ENCODE measurements around the gene THRB.

Gene THRB

DNA sequence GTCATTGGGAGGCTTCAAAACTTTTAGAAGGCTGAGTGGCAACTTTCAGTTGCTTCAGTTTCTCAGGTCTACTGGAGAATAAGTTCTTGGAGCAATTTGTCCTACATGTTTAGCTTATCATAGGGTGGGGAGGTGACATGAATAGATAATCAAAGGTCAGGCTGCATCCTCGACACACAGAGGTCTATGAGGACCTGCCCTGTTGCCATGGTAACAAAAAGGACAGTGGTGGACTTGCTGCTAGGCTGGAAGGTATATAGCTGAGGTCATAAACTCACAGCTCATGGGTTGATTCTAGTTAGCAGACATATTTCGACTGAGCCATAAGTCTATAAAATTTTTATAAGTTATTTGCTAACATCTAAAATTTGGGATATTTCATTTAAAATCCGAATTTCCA is 267.0 kb downstream of the THRB start:
- Histone ChIP-seq H3K27me3 (ENCODE audit: control insufficient read depth in 1 of 2, insufficient read depth in 2 of 2, low read length in 2 of 2) (no peaks in the 10 kb centered on the region), H3K9me3 (ENCODE audit: control insufficient read depth in 1 of 2, low read length in 2 of 2) (no peaks in the 10 kb centered on the region), H3K4me1 (ENCODE audit: control insufficient read depth in 1 of 2, insufficient read depth in 2 of 2, low read length in 2 of 2) (no peaks in the 10 kb centered on the region), H3K36me3 (ENCODE audit: control insufficient read depth in 1 of 2, insufficient read depth in 2 of 2, low read length in 2 of 2) (no peaks in the 10 kb centered on the region), H3K4me3 (ENCODE audit: low read depth in 1 of 2, low read length in 2 of 2) (no peak overlapping the region), H3K27ac (ENCODE audit: low read depth, low read length) (no peak overlapping the region), H3K9ac (ENCODE audit: low read depth in 1 of 2, low read length in 2 of 2) (no peak overlapping the region)

DNA sequence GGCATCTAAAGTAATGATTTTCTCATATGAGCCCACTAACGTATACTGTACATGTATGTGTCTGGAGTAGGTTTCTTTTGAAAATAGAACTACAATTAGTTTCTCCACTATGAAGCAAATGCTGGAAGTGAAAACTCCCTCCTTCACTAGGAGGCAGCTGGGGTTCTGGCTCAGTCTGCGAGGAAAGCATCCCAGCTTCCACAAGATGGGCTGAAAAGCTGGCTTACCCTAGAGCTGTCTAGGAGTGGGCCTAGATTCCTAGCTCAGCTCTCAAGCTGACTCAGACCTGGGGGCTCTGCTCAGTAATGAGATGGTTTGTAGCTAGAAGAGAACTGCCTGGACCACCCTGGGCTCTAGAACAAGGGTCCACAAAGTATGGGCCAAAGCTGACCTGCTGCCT is 268.3 kb downstream of the THRB start:
- no peak overlapping the region for H3K4me3 ChIP-seq (ENCODE audit: low read depth in 1 of 2, low read length in 2 of 2)
- no peak overlapping the region for H3K27ac ChIP-seq (ENCODE audit: low read depth, low read length)
- H3K9me3 ChIP-seq (ENCODE audit: control insufficient read depth in 1 of 2, low read length in 2 of 2): no peaks in the 10 kb centered on the region
- H3K9ac ChIP-seq (ENCODE audit: low read depth in 1 of 2, low read length in 2 of 2): no peak overlapping the region
- H3K36me3 ChIP-seq (ENCODE audit: control insufficient read depth in 1 of 2, insufficient read depth in 2 of 2, low read length in 2 of 2): no peaks in the 10 kb centered on the region
- H3K4me1 ChIP-seq (ENCODE audit: control insufficient read depth in 1 of 2, insufficient read depth in 2 of 2, low read length in 2 of 2): no peaks in the 10 kb centered on the region
- H3K27me3 ChIP-seq (ENCODE audit: control insufficient read depth in 1 of 2, insufficient read depth in 2 of 2, low read length in 2 of 2): no peaks in the 10 kb centered on the region

DNA sequence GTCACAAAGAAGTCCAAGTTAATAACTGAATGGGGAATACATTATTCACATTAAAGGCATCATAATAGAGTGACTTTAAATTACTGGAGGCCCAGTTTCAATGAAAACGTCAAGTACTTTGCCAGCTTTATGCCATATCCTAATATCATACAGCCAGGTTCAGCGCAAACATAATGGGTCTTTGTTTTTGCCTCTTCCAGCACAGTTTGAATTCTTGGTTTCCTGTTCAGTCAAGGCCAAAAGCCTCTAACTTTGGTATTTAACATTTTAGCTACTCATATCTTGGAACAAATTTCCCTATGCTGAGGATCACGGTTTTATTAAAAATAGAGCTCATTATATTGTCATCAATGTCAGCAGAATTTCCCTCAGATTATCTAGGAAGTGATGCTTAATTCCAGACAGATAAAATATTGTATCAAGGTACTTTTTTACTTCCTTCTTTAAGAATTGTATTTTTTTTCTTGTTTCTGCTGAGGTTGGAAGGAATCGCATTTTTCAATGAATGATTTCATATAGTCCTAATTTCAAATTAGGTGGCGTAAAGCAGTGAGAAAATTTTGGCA is 269.2 kb downstream of the THRB start:
- H3K9ac ChIP-seq (ENCODE audit: low read depth in 1 of 2, low read length in 2 of 2): no peak overlapping the region
- H3K9me3 ChIP-seq (ENCODE audit: control insufficient read depth in 1 of 2, low read length in 2 of 2): no peaks in the 10 kb centered on the region
- no peak overlapping the region for H3K4me3 ChIP-seq (ENCODE audit: low read depth in 1 of 2, low read length in 2 of 2)
- H3K4me1 ChIP-seq (ENCODE audit: control insufficient read depth in 1 of 2, insufficient read depth in 2 of 2, low read length in 2 of 2): no peaks in the 10 kb centered on the region
- H3K36me3 ChIP-seq (ENCODE audit: control insufficient read depth in 1 of 2, insufficient read depth in 2 of 2, low read length in 2 of 2): no peaks in the 10 kb centered on the region
- no peak overlapping the region for H3K27ac ChIP-seq (ENCODE audit: low read depth, low read length)
- no peaks in the 10 kb centered on the region for H3K27me3 ChIP-seq (ENCODE audit: control insufficient read depth in 1 of 2, insufficient read depth in 2 of 2, low read length in 2 of 2)

DNA sequence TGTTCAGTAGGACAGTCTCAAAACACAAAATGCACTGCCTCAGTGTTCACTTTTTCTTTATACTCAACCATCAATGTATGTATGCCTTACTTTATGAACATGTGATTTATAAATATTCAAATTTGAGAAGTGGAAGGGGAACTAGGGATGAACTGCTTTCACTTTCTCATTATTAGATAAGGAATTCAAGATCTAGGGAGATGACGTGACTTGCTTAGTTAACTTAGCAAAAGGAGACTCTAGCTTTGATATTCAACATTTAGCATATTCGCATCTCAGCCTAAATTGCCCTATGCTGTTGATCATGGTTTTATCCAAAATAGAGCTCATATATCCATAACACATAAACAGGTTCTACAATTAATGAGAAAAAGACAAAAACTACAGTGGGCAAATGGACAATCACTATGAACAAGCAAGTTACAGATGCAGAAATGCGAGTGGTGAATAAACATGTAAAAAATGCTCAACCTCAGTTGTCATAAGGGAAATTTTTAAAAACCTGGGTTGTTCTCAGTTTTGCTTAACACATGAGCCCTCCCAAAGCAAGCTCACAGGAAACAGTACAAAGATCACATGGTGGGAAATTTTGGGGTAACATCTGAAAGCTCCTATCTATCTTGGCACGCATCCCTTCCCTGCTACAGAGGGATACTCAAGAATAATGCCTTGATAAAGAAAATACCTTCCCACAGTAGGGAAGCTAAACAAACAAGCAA is 269.8 kb downstream of the THRB start:
- Histone ChIP-seq H3K27ac (ENCODE audit: low read depth, low read length) (no peak overlapping the region), H3K4me3 (ENCODE audit: low read depth in 1 of 2, low read length in 2 of 2) (no peak overlapping the region), H3K9ac (ENCODE audit: low read depth in 1 of 2, low read length in 2 of 2) (no peak overlapping the region), H3K9me3 (ENCODE audit: control insufficient read depth in 1 of 2, low read length in 2 of 2) (no peaks in the 10 kb centered on the region), H3K4me1 (ENCODE audit: control insufficient read depth in 1 of 2, insufficient read depth in 2 of 2, low read length in 2 of 2) (no peaks in the 10 kb centered on the region), H3K36me3 (ENCODE audit: control insufficient read depth in 1 of 2, insufficient read depth in 2 of 2, low read length in 2 of 2) (no peaks in the 10 kb centered on the region), H3K27me3 (ENCODE audit: control insufficient read depth in 1 of 2, insufficient read depth in 2 of 2, low read length in 2 of 2) (no peaks in the 10 kb centered on the region)

DNA sequence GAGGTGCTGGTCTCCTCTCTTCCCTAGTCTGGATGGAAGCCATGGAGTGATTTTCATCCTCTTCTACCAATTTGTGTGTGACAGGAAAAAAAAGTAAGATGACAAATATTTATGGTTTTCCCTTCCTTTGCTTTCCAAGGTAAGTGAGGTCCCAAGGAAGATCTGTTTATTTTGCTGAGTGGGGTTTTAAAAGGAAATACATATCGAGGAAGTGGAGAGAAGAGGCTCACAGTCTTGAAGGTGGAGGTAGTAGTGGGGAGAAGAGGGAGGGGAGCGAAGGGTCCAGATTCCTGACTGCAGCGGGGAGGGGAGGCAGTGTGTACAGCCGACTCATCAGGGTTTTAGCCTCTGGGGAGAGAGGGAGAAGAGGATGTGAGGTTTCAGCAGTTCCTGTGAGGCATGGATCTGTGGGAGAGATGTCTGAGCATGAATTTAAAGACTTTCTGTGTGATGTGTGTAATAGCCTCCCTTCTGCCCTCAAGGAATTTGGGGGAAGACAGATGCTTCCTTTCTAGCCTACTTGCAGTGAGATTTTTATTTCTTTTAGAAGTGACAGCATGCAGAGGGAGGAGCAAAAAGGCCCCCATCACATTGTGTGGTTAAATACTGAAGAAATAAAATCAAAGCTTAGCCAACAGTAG is 272.4 kb downstream of the THRB start:
- Histone ChIP-seq H3K4me3 (ENCODE audit: low read depth in 1 of 2, low read length in 2 of 2) (no peak overlapping the region), H3K9ac (ENCODE audit: low read depth in 1 of 2, low read length in 2 of 2) (no peak overlapping the region), H3K9me3 (ENCODE audit: control insufficient read depth in 1 of 2, low read length in 2 of 2) (no peaks in the 10 kb centered on the region), H3K27ac (ENCODE audit: low read depth, low read length) (no peak overlapping the region), H3K4me1 (ENCODE audit: control insufficient read depth in 1 of 2, insufficient read depth in 2 of 2, low read length in 2 of 2) (no peaks in the 10 kb centered on the region), H3K36me3 (ENCODE audit: control insufficient read depth in 1 of 2, insufficient read depth in 2 of 2, low read length in 2 of 2) (no peaks in the 10 kb centered on the region), H3K27me3 (ENCODE audit: control insufficient read depth in 1 of 2, insufficient read depth in 2 of 2, low read length in 2 of 2) (no peaks in the 10 kb centered on the region)

DNA sequence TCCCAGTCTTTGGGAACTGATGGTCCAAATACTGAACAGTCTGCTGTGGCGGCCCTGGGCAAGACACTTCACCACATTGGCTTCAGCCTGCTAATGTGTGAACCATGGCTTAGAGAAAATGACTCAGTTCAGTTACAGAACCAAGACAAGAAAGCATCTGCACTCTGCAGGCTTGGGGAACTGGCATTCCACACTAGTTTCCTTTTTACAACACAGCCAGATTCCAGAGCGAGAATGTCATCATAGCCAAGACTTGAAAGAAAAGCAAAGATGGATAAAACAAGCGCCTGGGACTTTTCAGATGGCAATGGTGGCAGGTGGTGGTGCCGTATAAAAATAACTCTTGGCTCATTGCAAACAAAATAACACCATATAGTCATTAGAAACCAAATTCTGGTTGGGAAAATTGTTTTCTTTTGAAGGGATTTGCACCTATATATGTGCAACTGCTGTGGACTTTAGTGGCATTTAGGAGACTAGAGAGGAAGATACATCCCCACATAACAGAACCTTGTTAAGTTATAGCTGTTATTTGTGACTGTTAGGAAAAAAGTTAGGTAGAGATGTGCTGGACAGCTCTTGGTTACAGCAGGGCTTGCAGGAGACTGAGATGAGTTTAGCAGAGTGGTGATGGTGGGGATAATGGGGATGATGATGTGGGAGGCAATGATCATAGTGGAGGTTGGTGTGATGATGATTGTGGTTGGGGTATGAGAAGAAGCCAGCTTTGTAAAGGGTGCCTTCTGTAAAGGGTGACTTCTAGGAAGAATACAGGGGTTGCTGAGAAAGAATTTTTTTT is 273.6 kb downstream of the THRB start:
- Histone ChIP-seq H3K4me3 (ENCODE audit: low read depth in 1 of 2, low read length in 2 of 2) (no peak overlapping the region), H3K9ac (ENCODE audit: low read depth in 1 of 2, low read length in 2 of 2) (no peak overlapping the region), H3K9me3 (ENCODE audit: control insufficient read depth in 1 of 2, low read length in 2 of 2) (no peaks in the 10 kb centered on the region), H3K27me3 (ENCODE audit: control insufficient read depth in 1 of 2, insufficient read depth in 2 of 2, low read length in 2 of 2) (no peaks in the 10 kb centered on the region), H3K36me3 (ENCODE audit: control insufficient read depth in 1 of 2, insufficient read depth in 2 of 2, low read length in 2 of 2) (no peaks in the 10 kb centered on the region), H3K27ac (ENCODE audit: low read depth, low read length) (no peak overlapping the region), H3K4me1 (ENCODE audit: control insufficient read depth in 1 of 2, insufficient read depth in 2 of 2, low read length in 2 of 2) (no peaks in the 10 kb centered on the region)

DNA sequence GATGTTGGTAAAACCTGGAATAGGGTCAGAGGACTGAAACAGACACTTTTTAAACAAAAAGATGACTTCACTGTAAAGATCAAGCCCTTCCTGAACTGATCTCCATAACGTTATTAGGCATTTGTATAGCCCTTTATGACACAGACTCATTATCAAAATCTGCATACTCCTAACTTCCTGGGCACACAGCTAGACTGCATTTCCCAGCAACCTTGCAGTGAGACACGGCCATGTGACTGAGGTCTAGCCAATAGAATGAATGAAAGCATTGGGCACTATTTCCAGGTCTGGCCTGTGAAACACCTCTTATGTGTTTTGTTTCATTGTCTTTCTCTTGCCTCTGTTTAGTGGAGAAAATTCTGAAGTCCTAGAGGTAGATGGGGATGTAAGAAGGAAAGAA is 279.1 kb downstream of the THRB start:
- no peak overlapping the region for H3K27ac ChIP-seq (ENCODE audit: low read depth, low read length)
- H3K4me1 ChIP-seq (ENCODE audit: control insufficient read depth in 1 of 2, insufficient read depth in 2 of 2, low read length in 2 of 2): no peaks in the 10 kb centered on the region
- no peaks in the 10 kb centered on the region for H3K27me3 ChIP-seq (ENCODE audit: control insufficient read depth in 1 of 2, insufficient read depth in 2 of 2, low read length in 2 of 2)
- no peaks in the 10 kb centered on the region for H3K36me3 ChIP-seq (ENCODE audit: control insufficient read depth in 1 of 2, insufficient read depth in 2 of 2, low read length in 2 of 2)
- no peak overlapping the region for H3K4me3 ChIP-seq (ENCODE audit: low read depth in 1 of 2, low read length in 2 of 2)
- H3K9ac ChIP-seq (ENCODE audit: low read depth in 1 of 2, low read length in 2 of 2): no peak overlapping the region
- H3K9me3 ChIP-seq (ENCODE audit: control insufficient read depth in 1 of 2, low read length in 2 of 2): no peaks in the 10 kb centered on the region

DNA sequence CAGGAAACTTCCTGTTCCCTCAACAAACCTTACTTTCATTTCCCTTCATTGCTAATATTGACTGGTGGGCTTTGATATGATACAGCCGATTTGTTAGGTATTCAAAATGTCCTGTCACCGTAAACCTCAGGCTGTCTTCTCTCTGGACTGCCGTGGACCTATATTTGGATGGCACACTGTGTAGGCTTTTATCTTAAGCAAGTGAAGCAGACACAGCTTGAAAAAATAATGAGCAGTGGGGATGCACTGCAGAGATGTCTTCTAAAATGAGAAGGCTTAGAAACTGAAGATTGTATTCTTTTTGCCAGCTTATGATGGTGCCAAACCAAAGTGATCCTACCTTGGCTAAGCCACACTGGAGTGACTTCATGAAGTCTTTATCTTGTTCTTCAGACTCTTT is 283.3 kb downstream of the THRB start:
- no peaks in the 10 kb centered on the region for H3K4me1 ChIP-seq (ENCODE audit: control insufficient read depth in 1 of 2, insufficient read depth in 2 of 2, low read length in 2 of 2)
- no peaks in the 10 kb centered on the region for H3K9me3 ChIP-seq (ENCODE audit: control insufficient read depth in 1 of 2, low read length in 2 of 2)
- H3K36me3 ChIP-seq (ENCODE audit: control insufficient read depth in 1 of 2, insufficient read depth in 2 of 2, low read length in 2 of 2): no peaks in the 10 kb centered on the region
- no peak overlapping the region for H3K4me3 ChIP-seq (ENCODE audit: low read depth in 1 of 2, low read length in 2 of 2)
- no peaks in the 10 kb centered on the region for H3K27me3 ChIP-seq (ENCODE audit: control insufficient read depth in 1 of 2, insufficient read depth in 2 of 2, low read length in 2 of 2)
- no peak overlapping the region for H3K27ac ChIP-seq (ENCODE audit: low read depth, low read length)
- H3K9ac ChIP-seq (ENCODE audit: low read depth in 1 of 2, low read length in 2 of 2): no peak overlapping the region

DNA sequence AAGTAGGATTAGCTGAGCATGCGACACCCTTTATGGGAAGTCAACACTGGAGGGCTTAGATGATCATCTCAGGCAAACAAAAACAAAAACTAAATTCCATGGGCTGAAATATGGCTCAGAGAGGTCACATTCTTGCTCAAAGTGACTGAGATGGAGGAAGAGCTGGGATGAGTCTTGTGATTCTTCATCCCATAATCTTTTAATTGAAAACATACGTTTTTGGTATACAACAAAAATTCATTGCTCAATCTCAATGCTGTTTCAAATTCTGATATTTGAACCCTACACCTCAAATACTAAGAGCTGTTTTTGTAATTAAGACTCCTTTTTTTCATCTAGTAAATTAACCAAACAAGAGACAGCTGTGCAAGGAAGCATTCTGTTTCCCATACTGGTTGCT is 292.6 kb downstream of the THRB start:
- Histone ChIP-seq H3K27me3 (ENCODE audit: control insufficient read depth in 1 of 2, insufficient read depth in 2 of 2, low read length in 2 of 2) (no peaks in the 10 kb centered on the region), H3K27ac (ENCODE audit: low read depth, low read length) (no peak overlapping the region), H3K9me3 (ENCODE audit: control insufficient read depth in 1 of 2, low read length in 2 of 2) (no peaks in the 10 kb centered on the region), H3K9ac (ENCODE audit: low read depth in 1 of 2, low read length in 2 of 2) (no peak overlapping the region), H3K36me3 (ENCODE audit: control insufficient read depth in 1 of 2, insufficient read depth in 2 of 2, low read length in 2 of 2) (no peaks in the 10 kb centered on the region), H3K4me1 (ENCODE audit: control insufficient read depth in 1 of 2, insufficient read depth in 2 of 2, low read length in 2 of 2) (no peaks in the 10 kb centered on the region), H3K4me3 (ENCODE audit: low read depth in 1 of 2, low read length in 2 of 2) (no peak overlapping the region)

DNA sequence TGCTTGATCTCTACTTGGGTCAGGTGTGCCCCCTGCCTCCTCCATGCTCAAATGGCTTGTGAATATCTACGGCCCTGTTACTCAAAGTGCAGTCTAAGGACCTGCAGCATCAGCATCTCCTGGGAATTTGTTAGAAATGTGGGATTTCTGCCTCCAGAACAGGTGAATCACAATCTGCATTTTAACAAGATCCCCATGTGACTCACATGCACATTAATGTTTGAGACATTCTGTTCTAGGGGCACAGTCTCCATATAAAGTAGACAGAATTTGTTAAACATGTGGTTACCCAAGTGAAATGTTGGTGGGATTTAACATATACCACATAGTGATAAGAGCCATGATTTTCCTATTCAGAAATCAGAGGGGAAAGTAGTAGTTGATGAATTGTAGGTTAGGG is 293.3 kb downstream of the THRB start:
- H3K4me1 ChIP-seq (ENCODE audit: control insufficient read depth in 1 of 2, insufficient read depth in 2 of 2, low read length in 2 of 2): no peaks in the 10 kb centered on the region
- H3K4me3 ChIP-seq (ENCODE audit: low read depth in 1 of 2, low read length in 2 of 2): no peak overlapping the region
- no peaks in the 10 kb centered on the region for H3K36me3 ChIP-seq (ENCODE audit: control insufficient read depth in 1 of 2, insufficient read depth in 2 of 2, low read length in 2 of 2)

More for the DNA sequence above, 293.3 kb downstream of the THRB start:
- Histone ChIP-seq H3K9me3 (ENCODE audit: control insufficient read depth in 1 of 2, low read length in 2 of 2) (no peaks in the 10 kb centered on the region), H3K27ac (ENCODE audit: low read depth, low read length) (no peak overlapping the region), H3K27me3 (ENCODE audit: control insufficient read depth in 1 of 2, insufficient read depth in 2 of 2, low read length in 2 of 2) (no peaks in the 10 kb centered on the region), H3K9ac (ENCODE audit: low read depth in 1 of 2, low read length in 2 of 2) (no peak overlapping the region)
